Upper lobe of left lung (tissue), 4 donors: ENCODE data around the gene PDXDC1.
"Not testable (repeated sequence)": the region's sequence is repeated elsewhere in the genome, so short reads cannot be mapped to it uniquely, and the experiment has no call there.

ENCODE experiments used
- EP300 ChIP-seq, 4 donors: sonication (generic); formaldehyde crosslinking; IDR thresholded peaks; one replicate each; pipeline ENCODE4 v1.5.1; 2017; ENCODE audit warnings: antibody characterized with exemption in 4 of 4, control low read depth in 2 of 4
- POLR2AphosphoS5 ChIP-seq, 2 donors: sonication (generic); formaldehyde crosslinking; IDR thresholded peaks; one replicate each; pipeline ENCODE4 v1.5.1; 2017; ENCODE audit warnings: antibody characterized with exemption in 2 of 2
- TF ChIP-seq, protein P1 (sequence below), 6 experiments: fragments of 450-650 bp in 4 of 6; fragments of 200-600 bp in 2 of 6; sonication (generic) in 2 of 6; IDR thresholded peaks; one replicate each; pipeline ENCODE4 v1.5.1; 2016 to 2019; ENCODE audit warnings: antibody characterized with exemption in 6 of 6

DNA sequence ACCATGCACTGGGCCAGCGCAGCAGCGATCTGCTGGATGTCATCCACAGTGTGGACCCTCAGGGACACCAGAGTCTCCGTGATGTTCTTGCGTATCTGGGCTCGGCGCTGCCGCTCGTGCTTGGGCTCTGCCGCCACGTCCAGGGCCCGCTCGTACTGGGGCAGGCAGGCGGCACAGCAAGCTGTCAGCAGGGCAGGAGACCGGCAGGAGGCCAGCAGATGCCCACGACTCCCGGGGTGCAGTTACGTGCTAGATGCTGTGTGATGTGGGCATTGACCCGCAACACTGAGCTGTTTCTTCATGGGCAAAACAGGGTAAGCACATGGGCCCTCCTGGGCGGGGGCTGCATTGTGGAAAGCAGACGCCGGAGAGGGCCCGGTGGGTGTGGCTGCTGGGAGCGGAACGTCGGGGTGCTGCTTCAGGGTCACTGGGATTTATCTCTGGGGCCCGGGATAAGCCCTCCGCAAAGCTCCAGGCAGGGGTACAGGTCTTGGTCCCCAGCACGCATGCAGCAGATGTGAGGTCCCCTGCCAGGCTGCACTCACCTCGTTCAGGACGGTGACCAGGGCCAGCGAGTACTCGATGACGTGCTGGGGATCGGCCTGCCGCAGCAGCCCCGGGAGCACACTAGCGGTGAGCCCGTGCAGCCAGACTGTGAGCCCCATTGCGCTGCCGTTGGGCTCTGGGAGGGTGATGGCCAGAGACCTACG, 158.0 kb downstream of the PDXDC1 start:
- TF ChIP-seq, protein P1, sequence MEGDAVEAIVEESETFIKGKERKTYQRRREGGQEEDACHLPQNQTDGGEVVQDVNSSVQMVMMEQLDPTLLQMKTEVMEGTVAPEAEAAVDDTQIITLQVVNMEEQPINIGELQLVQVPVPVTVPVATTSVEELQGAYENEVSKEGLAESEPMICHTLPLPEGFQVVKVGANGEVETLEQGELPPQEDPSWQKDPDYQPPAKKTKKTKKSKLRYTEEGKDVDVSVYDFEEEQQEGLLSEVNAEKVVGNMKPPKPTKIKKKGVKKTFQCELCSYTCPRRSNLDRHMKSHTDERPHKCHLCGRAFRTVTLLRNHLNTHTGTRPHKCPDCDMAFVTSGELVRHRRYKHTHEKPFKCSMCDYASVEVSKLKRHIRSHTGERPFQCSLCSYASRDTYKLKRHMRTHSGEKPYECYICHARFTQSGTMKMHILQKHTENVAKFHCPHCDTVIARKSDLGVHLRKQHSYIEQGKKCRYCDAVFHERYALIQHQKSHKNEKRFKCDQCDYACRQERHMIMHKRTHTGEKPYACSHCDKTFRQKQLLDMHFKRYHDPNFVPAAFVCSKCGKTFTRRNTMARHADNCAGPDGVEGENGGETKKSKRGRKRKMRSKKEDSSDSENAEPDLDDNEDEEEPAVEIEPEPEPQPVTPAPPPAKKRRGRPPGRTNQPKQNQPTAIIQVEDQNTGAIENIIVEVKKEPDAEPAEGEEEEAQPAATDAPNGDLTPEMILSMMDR (IDR thresholded peaks at IDR 0.05) = not testable (repeated sequence)
- TF ChIP-seq EP300, POLR2AphosphoS5 (IDR thresholded peaks at IDR 0.05): not testable (repeated sequence)
